ENCODE measurements around the gene MGAM2. TPM values are rescaled to one million over a fixed set of nuclear protein-coding genes. Genes with fewer than 3 reads are reported as not detected.

MGAM2 gene
- total and polyA plus RNA-seq, 2 of the 8 experiments (the other 6 are each of a cell fraction or from before 2014, with no cell fraction given) = 0.02 TPM; not detected in 1

- Histone ChIP-seq H3K18ac (ENCODE audit: extremely low read depth, low read length) (no peak overlapping the region), H3K36me3 (ENCODE audit: control insufficient read depth in 2 of 4, insufficient read depth in 4 of 4, low read length in 3 of 4) (no peaks in the 10 kb centered on the region)
- CTCF ChIA-PET (ENCODE audit: partially characterized antibody) = interaction anchor here (0.6 to 8.5 kb wide), 9 partner anchors 10 to 444 kb away, joined by 3 to 57 read pairs (median 8); no protein-coding TSS in a partner anchor
These were observed 138.4 kb downstream of the MGAM2 start for GRCh38 chr7:142249918-142250317.

More at GRCh38 chr7:142249918-142250317, 138.4 kb downstream of the MGAM2 start:
- no peak overlapping the region for H2BK20ac ChIP-seq (ENCODE audit: low read length)
- no peak overlapping the region for H3K23ac ChIP-seq (ENCODE audit: insufficient read length)
- no peak overlapping the region for H3K4me3 ChIP-seq (ENCODE audit: extremely low read depth in 1 of 4, insufficient read depth in 2 of 4, low read depth in 3 of 4, low read length in 4 of 4)
- no peak overlapping the region for H2AK5ac ChIP-seq (ENCODE audit: low read depth, low read length)
- no peak overlapping the region for H2BK15ac ChIP-seq (ENCODE audit: low read length)
- H3K56ac ChIP-seq (replicated peaks; ENCODE audit: insufficient read length, low read depth, low read length) = no peak overlapping the region
- H3K23me2 ChIP-seq (ENCODE audit: low read depth, low read length) = no peaks in the 10 kb centered on the region
- H3K9ac ChIP-seq (replicated peaks in 1 of 4; ENCODE audit: extremely low read depth in 1 of 4, low read depth in 3 of 4, low read length in 3 of 4) = no peak overlapping the region
- H3K14ac ChIP-seq (ENCODE audit: insufficient read length) = no peak overlapping the region
- H3K79me2 ChIP-seq (ENCODE audit: control insufficient read depth in 1 of 2, insufficient read depth in 2 of 2, low read length in 2 of 2) = no peaks in the 10 kb centered on the region
- no peak overlapping the region for H2BK120ac ChIP-seq (replicated peaks; ENCODE audit: low read depth, low read length)
- H3K27ac ChIP-seq (ENCODE audit: low read depth, low read length) = no peak overlapping the region
- H3K27me3 ChIP-seq (replicated peaks in 1 of 4; ENCODE audit: control insufficient read depth in 3 of 4, extremely low read depth in 1 of 4, insufficient read depth in 3 of 4, low read length in 3 of 4) = no peaks in the 10 kb centered on the region
- H4K8ac ChIP-seq (ENCODE audit: extremely low read depth, insufficient read depth, low read length) = no peak overlapping the region
- no peak overlapping the region for H3K4ac ChIP-seq (replicated peaks; ENCODE audit: insufficient read length, low read depth, low read length)
- H4K20me1 ChIP-seq (replicated peaks in 1 of 2; ENCODE audit: control insufficient read depth in 1 of 2, insufficient read depth in 2 of 2, low read length in 2 of 2) = no peaks in the 10 kb centered on the region
- H3K4me1 ChIP-seq (replicated peaks in 1 of 4; ENCODE audit: control insufficient read depth in 3 of 4, insufficient read depth in 4 of 4, low read length in 3 of 4) = peaks cover 0 to 5% (median 2%) of the 10 kb centered on the region in 4 experiments; a peak in 2 of 7 replicates
- no peak overlapping the region for H2BK5ac ChIP-seq (ENCODE audit: low read depth, low read length)
- no peaks in the 10 kb centered on the region for H3K79me1 ChIP-seq (ENCODE audit: low read depth, low read length)
- DNase-seq (ENCODE audit: low read depth in 1 of 2, low spot score in 2 of 2) (no peak), FAIRE-seq (no peak)
- no peaks in the 10 kb centered on the region for H3K9me3 ChIP-seq (ENCODE audit: insufficient read depth in 2 of 2, low read depth in 1 of 2, low read length in 1 of 2)
- H2AFZ ChIP-seq (ENCODE audit: low read length) = no peak overlapping the region
- TF ChIP-seq TAF7 (optimal IDR thresholded peaks at IDR 0.05; ENCODE audit: borderline replicate concordance, low read depth, low read length) (no peak), TAF1 (IDR thresholded peaks at IDR 0.05; ENCODE audit: low read depth, low read length) (no peak), SIN3A (conservative IDR thresholded peaks at IDR 0.05 in 1 of 2, IDR thresholded peaks at IDR 0.05 in 1 of 2; ENCODE audit: low read depth in 1 of 2, low read length in 2 of 2) (no peak), SIRT6 (IDR thresholded peaks at IDR 0.05; ENCODE audit: low read length) (no peak), BACH1 (IDR thresholded peaks at IDR 0.05; ENCODE audit: low read length) (no peak), SAP30 (IDR thresholded peaks at IDR 0.05; ENCODE audit: insufficient read depth, insufficient replicate concordance, low read length) (no peak), GABPA (IDR thresholded peaks at IDR 0.05; ENCODE audit: borderline replicate concordance, insufficient read depth, low read length) (no peak), MAX (IDR thresholded peaks at IDR 0.05) (no peak), SP1 (IDR thresholded peaks at IDR 0.05; ENCODE audit: low read depth, low read length) (no peak), CBX5 (IDR thresholded peaks at IDR 0.05; ENCODE audit: low read depth, low read length) (no peak), CHD1 (IDR thresholded peaks at IDR 0.05; ENCODE audit: low read depth, low read length) (no peak), EZH2 (IDR thresholded peaks at IDR 0.05; ENCODE audit: low read depth, low read length, severe bottlenecking) (no peak), MAFK (IDR thresholded peaks at IDR 0.05; ENCODE audit: low read depth, low read length) (no peak), SIX5 (IDR thresholded peaks at IDR 0.05; ENCODE audit: low read depth, low read length) (no peak), RNF2 (IDR thresholded peaks at IDR 0.05; ENCODE audit: borderline replicate concordance, low read depth, low read length, missing control alignments, poor library complexity, severe bottlenecking) (no peak)
- no peak overlapping the region for H4K91ac ChIP-seq (replicated peaks; ENCODE audit: insufficient read length, low read length)
- H2BK12ac ChIP-seq (ENCODE audit: low read depth, low read length) = no peak overlapping the region
- POLR2A ChIA-PET (ENCODE audit: partially characterized antibody) = interaction anchor here (1.3 kb wide), 1 partner anchor 12 kb away, joined by 3 read pairs; no protein-coding TSS in a partner anchor
- no peak overlapping the region for H3K4me2 ChIP-seq (ENCODE audit: insufficient read depth in 1 of 2, low read depth in 2 of 2, low read length in 2 of 2)
- no peak overlapping the region for H4K5ac ChIP-seq (ENCODE audit: insufficient read length, low read depth, low read length)

Measured in H1 (cell line).